HEK293T (cell line): ENCODE measurements around the gene DNAJC25.
A peak's percentile ranks its signal among the peaks of the same experiment; 100 is the strongest.

Experiments
- CTCF ChIA-PET: fragments of 350-600 bp; formaldehyde crosslinking; extraction: SDS; loops from one replicate; lab custom pipeline; 2021; ENCODE audit warnings: antibody characterized with exemption, inconsistent platforms; lab: Yijun Ruan, JAX
- POLR2A ChIA-PET: fragments of 350-600 bp; formaldehyde crosslinking; extraction: SDS; loops from one replicate; lab custom pipeline; 2020; ENCODE audit warnings: antibody characterized with exemption, inconsistent platforms; lab: Yijun Ruan, JAX
- DNase-seq: peaks from one replicate; pipeline ENCODE4 v3.0.0; 2012; ENCODE audit warnings: mixed read lengths; ENCODE audit errors: extremely low spot score
- ARNT ChIP-seq: fragments of 450-650 bp; IDR thresholded peaks from 2 replicates; pipeline ENCODE4 v1.6.1; 2017; ENCODE audit warnings: mild to moderate bottlenecking
- BHLHE40 ChIP-seq: fragments of 450-650 bp; IDR thresholded peaks from 2 replicates; pipeline ENCODE4 v1.6.1; 2016; ENCODE audit warnings: mild to moderate bottlenecking, moderate library complexity, borderline replicate concordance
- CTBP1 ChIP-seq: fragments of 450-650 bp; IDR thresholded peaks from 2 replicates; pipeline ENCODE4 v1.6.1; 2016; ENCODE audit warnings: borderline replicate concordance
- ELF4 ChIP-seq: fragments of 450-650 bp; IDR thresholded peaks from 2 replicates; pipeline ENCODE4 v1.6.1; 2017; ENCODE audit warnings: antibody characterized with exemption
- FOXA1 ChIP-seq: fragments of 450-650 bp; IDR thresholded peaks from 2 replicates; pipeline ENCODE4 v1.6.1; 2016; ENCODE audit warnings: mild to moderate bottlenecking
- FOXK2 ChIP-seq: fragments of 450-650 bp; IDR thresholded peaks from 2 replicates; pipeline ENCODE4 v1.6.1; 2016; ENCODE audit warnings: mild to moderate bottlenecking
- FOXM1 ChIP-seq: fragments of 450-650 bp; IDR thresholded peaks from 2 replicates; pipeline ENCODE4 v1.6.1; 2017; ENCODE audit warnings: mild to moderate bottlenecking, borderline replicate concordance
- HDGF ChIP-seq: fragments of 450-650 bp; IDR thresholded peaks from 2 replicates; pipeline ENCODE4 v1.6.1; 2017; ENCODE audit warnings: antibody characterized with exemption, borderline replicate concordance
- L3MBTL2 ChIP-seq: fragments of 450-650 bp; conservative IDR thresholded peaks from 2 replicates; pipeline ENCODE4 v1.6.1; 2016; ENCODE audit warnings: mild to moderate bottlenecking
- LEF1 ChIP-seq: fragments of 450-650 bp; IDR thresholded peaks from 2 replicates; pipeline ENCODE4 v1.6.1; 2017; ENCODE audit warnings: mild to moderate bottlenecking, borderline replicate concordance
- NFRKB ChIP-seq: fragments of 450-650 bp; IDR thresholded peaks from 2 replicates; pipeline ENCODE4 v1.6.1; 2016; ENCODE audit warnings: mild to moderate bottlenecking, moderate library complexity
- SP1 ChIP-seq: fragments of 450-650 bp; IDR thresholded peaks from 2 replicates; pipeline ENCODE4 v1.6.1; 2017
- SUZ12 ChIP-seq: fragments of 450-650 bp; IDR thresholded peaks from 2 replicates; pipeline ENCODE4 v1.6.1; 2016; ENCODE audit warnings: mild to moderate bottlenecking
- TARDBP ChIP-seq: fragments of 450-650 bp; IDR thresholded peaks from 2 replicates; pipeline ENCODE4 v1.6.1; 2016
- ZNF384 ChIP-seq: fragments of 450-650 bp; IDR thresholded peaks from 2 replicates; pipeline ENCODE4 v1.6.1; 2016
- TF ChIP-seq, protein P1 (sequence below): fragments of 450-650 bp; IDR thresholded peaks from 2 replicates; pipeline ENCODE4 v1.6.1; 2016

Gene DNAJC25

DNA sequence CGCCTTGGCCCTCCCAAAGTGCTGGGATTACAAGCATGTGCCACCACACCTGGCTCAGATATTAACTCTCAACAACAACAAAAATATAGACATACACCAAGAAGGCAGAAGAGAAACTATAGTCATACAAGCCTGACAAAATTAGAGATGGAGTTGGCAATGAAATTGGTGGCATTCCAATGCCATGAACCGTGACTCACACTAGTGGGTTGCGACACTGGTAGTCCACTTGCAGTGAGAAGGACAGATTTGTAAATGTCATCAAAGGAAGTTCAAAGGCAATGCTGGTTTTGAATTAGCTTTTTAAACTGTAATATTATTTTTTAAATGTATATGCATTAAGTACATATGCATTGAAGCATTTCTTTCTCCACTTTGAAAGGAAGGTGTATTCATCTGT lies 8.5 kb upstream of the DNAJC25 start:
- no peak for DNase-seq
- POLR2A ChIA-PET = no interaction called here
- TF ChIP-seq FOXM1 (no peak), SP1 (no peak), ZNF384 (no peak), CTBP1 (no peak), BHLHE40 (no peak), ARNT (no peak), NFRKB (no peak), L3MBTL2 (no peak), FOXK2 (no peak), LEF1 (no peak), ELF4 (no peak), SUZ12 (no peak)
- TF ChIP-seq, protein P1, sequence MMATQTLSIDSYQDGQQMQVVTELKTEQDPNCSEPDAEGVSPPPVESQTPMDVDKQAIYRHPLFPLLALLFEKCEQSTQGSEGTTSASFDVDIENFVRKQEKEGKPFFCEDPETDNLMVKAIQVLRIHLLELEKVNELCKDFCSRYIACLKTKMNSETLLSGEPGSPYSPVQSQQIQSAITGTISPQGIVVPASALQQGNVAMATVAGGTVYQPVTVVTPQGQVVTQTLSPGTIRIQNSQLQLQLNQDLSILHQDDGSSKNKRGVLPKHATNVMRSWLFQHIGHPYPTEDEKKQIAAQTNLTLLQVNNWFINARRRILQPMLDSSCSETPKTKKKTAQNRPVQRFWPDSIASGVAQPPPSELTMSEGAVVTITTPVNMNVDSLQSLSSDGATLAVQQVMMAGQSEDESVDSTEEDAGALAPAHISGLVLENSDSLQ = no peak
- CTCF ChIA-PET = no interaction called here

DNA sequence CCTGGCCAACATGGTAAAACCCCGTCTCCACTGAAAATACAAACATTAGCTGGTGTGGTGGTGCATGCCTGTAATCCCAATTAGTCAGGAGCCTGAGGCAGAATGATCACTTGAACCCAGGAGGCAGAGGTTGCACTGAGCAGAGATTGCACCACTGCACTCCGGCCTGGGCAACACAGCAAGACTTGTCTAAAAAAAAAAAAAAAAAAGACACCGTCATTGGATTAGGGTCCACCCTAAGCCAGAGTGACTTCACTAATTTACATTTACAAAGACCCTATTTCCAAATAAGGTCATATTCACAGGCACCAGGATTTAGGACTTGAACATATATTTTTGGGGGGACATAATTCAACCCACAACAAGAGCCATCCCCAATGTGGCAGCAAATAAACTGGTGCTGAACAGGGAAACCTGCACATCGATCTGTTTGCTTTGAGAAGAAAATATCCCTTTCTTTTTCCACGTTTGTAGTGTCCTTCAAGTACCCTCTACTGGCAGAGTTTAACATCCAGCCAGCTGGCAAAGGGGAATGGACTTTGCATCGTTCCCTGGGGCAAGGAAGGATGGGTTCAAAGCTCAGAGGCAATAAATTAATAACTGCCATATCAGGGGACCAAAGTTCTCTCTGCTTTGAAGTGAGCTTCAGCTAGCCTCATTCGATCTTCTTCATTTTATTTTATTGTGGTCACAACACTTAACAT lies 3.7 kb upstream of the DNAJC25 start:
- TF ChIP-seq HDGF (no peak), FOXK2 (no peak), LEF1 (no peak), FOXA1 (no peak), SUZ12 (no peak), ELF4 (no peak), ZNF384 (no peak), TARDBP (no peak), ARNT (no peak), CTBP1 (no peak), BHLHE40 (no peak), L3MBTL2 (no peak), FOXM1 (no peak)
- TF ChIP-seq, protein P1 = no peak
- ChIA-PET CTCF (no interaction called here), POLR2A (no interaction called here)
- no peak for DNase-seq

DNA sequence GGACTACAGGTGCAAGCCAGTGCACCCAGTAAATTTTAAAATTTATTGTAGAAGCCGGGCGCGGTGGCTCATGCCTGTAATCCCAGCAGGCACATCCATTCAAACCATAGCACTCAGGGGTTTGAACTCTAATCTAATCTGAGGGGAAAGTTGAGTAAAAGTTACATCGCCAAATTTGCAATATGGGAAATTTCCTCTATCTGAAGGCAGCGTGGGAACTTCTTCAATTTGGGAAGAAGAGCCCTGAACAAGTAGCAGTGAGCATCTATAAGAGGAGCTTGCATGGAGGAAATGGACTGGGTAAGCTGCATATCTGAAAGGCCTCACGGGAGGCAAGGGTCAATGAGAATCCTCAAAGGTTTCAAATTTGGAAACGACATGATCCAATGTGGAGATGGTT lies 2.7 kb upstream of the DNAJC25 start:
- no peak for DNase-seq
- TF ChIP-seq SUZ12 = no peak
- no peak for TF ChIP-seq NFRKB
- no peak for TF ChIP-seq L3MBTL2
- no peak for TF ChIP-seq CTBP1
- no peak for TF ChIP-seq FOXA1
- TF ChIP-seq HDGF = no peak
- TF ChIP-seq SP1 = no peak
- TF ChIP-seq FOXK2 = no peak
- TF ChIP-seq FOXM1 = no peak
- TF ChIP-seq BHLHE40 = no peak
- no peak for TF ChIP-seq ZNF384
- no peak for TF ChIP-seq TARDBP
- TF ChIP-seq, protein P1 = no peak
- ChIA-PET CTCF (no interaction called here), POLR2A (no interaction called here)

DNA sequence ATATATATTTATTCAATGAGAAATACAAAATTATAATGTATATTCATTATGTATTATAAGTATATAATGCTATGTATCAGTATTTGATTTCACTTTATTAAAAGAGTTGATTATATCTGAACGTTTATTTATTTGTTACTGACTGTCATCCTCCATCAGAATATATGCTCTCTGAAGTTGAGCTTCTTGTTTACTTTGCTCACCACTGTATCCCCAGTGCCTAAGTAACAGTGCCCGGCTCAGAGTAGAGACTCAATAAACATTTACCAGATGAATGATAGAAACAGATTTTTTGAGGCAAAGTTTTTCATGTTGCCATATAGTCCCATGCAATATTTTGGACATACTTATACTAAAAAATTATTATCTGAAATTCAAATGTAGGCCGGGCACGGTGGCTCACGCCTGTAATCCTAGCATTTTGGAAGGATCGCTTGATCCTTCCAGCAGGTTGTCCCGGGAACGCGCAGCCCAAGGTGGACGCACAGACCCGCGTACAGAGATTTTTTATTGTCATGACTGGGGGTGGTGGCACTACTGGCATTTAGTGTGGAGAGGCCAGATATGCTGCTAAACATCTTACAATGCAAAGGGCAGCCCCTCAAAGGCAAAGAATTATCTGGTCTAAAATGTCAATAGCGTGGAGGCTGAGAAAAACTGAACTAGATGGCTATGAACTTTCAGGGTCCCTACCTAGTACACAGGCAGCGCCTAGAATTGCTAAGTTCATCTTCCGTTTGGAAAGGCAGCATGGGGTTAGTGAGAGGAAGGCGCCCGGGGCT lies 761 bp upstream of the DNAJC25 start:
- peak; percentile 22 for DNase-seq
- CTCF ChIA-PET = interaction anchor here (1.5 kb wide), 1 partner anchor 32 kb away, joined by 3 read pairs; no protein-coding TSS in a partner anchor
- POLR2A ChIA-PET = interaction anchor here (0.9 to 1.9 kb wide), 10 partner anchors 9 to 44 kb away, joined by 3 to 17 read pairs (median 6); partner anchors contain the start of genes GNG10 and PTGR1
- TF ChIP-seq TARDBP (no peak), NFRKB (no peak), FOXM1 (no peak), FOXA1 (no peak), ELF4 (no peak), SP1 (no peak), ZNF384 (no peak), ARNT (no peak), L3MBTL2 (no peak), CTBP1 (no peak)
- TF ChIP-seq, protein P1 = no peak

DNA sequence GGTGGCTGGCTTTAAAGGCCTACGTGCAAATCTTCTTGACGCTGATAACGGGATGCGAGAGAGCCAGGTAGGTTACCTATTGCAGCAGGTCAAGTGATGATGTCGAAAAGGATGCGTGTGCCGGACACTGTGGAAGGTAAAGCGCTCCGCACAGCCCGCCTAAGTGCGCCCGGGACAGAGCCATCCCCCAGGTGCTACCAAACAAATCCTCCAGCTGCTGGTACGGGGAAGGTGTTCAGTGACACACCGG lies 245 bp upstream of the DNAJC25 start:
- no peak for DNase-seq
- CTCF ChIA-PET = interaction anchor here (1.5 kb wide), 1 partner anchor 33 kb away, joined by 3 read pairs; no protein-coding TSS in a partner anchor
- POLR2A ChIA-PET = interaction anchor here (0.7 to 1.9 kb wide), 12 partner anchors 9 to 43 kb away, joined by 3 to 17 read pairs (median 4); partner anchors contain the start of genes GNG10 and PTGR1
- TF ChIP-seq L3MBTL2 = peak; percentile 56
- peak; percentile 85; the same call in 1 of the 2 replicates for TF ChIP-seq CTBP1
- TF ChIP-seq ARNT = no peak
